Cortex of kidney (tissue), 1 donor: Measurements from ENCODE around the gene ADGRF1.
"Not testable (repeated sequence)": the region's sequence is repeated elsewhere in the genome, so short reads cannot be mapped to it uniquely, and the experiment has no call there.

Experiments
- DNase-seq: peaks from one replicate; lab custom pipeline; 2025; lab: John Stamatoyannopoulos, UW

The ADGRF1 gene

GRCh38 chr6:47042275-47042791 is at the start of gene ADGRF1:
Gene ADGRF1, minus strand, starts transcription at chr6:47042332. Its CDS starts 13,271 bp downstream, at chr6:47029061.
- no peak for DNase-seq

DNA sequence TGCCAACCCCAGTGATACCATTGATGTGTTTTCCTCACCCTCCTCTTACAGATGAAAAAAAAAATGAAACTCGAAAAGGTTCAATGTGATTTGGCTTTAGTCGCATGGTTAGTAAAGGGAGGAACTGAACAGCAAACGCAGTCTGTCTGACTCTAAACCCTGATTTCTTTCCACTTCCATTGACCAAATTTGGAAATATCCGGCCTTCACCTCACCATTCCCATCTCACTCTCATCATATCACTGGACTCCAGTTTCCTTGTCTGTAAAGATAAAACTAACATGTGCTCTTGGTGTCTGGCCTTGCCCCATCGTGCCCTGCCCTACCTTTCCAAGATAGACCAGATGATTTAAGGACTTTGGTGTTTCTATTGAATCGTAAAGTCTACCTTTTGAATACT is 48.7 kb upstream of the ADGRF1 start:
- no peak for DNase-seq

- not testable (repeated sequence) for DNase-seq
Measured at GRCh38 chr6:47089473-47089872, 47.3 kb upstream of the ADGRF1 start.

GRCh38 chr6:47086051-47086770 is 44.1 kb upstream of the ADGRF1 start:
- no peak for DNase-seq

DNA sequence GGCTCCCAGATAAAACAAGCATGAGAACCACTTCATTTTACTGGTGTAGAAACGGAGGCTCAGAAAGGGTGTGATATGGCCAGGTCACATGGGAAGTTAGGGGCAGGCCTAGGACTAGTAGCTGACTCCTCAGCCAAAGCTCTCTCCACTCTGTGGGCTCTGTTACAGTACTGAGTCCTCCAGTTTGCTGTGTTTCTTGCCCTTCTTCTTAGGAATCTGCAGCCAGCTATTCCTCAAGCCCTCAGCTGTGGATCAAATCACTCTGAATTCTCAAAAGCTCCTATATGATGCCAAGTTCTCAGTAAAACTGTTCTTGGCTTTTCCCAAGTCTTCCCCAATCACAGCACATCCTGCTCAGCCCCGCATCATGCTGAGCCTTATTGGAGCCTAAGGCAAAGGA is 42.5 kb upstream of the ADGRF1 start:
- no peak for DNase-seq

- no peak for DNase-seq
Measured at GRCh38 chr6:47083586-47084047, 41.5 kb upstream of the ADGRF1 start.

GRCh38 chr6:47080083-47080596 is 38.0 kb upstream of the ADGRF1 start:
- no peak for DNase-seq

GRCh38 chr6:47079638-47080037 is 37.5 kb upstream of the ADGRF1 start:
- DNase-seq, result no peak

DNA sequence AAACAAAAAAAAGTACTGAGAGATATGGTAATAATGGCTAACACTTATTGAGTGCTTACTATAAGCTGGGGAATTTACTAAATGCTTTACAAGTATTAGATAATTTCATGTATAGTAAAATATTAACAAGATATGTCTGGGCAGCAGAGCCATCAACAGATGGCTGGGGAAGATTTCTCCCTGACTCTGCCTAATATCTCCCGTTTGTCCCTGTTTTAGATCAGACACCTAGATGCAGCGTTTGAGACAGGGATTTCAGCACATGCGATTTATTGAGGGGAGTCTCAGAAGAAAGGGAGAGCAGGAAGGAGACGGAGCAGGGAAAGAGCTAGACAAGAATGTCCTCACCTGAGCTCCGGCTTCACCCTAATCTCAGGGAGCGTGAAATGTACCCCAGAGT is 36.9 kb upstream of the ADGRF1 start:
- DNase-seq, result no peak

GRCh38 chr6:47076422-47077344 is 34.6 kb upstream of the ADGRF1 start:
- DNase-seq, result no peak

DNA sequence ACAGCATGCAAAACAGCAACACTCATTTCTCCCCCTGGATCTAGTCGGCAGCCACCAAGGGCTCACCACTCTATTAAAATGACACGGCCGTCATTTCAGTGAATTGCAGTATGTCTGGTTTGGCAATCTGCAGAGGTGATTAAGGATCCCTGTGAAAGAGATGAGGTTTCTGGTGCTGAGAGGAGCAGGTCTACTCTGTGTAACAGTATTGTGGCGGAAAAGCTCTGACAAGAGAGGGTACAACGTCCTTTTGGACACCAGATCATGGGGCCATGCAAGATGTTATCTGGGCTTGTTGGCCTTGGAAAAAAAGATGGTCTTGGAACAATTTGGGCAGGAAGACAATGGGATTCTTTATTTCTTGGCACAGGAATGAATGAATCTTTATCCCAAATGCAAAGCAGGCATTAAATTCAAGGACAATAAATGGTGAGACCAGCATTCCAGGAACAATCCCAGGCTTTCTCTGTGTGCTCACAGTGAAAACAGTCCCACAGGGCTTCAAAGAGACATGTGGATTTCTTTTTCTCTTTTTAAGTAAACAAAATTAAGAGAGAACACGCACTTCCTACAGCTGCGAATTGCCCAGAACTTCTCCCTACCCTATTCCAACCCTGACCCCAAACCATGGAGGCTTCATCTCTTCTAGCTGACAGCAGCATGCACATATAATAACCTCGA is 33.7 kb upstream of the ADGRF1 start:
- no peak for DNase-seq

DNA sequence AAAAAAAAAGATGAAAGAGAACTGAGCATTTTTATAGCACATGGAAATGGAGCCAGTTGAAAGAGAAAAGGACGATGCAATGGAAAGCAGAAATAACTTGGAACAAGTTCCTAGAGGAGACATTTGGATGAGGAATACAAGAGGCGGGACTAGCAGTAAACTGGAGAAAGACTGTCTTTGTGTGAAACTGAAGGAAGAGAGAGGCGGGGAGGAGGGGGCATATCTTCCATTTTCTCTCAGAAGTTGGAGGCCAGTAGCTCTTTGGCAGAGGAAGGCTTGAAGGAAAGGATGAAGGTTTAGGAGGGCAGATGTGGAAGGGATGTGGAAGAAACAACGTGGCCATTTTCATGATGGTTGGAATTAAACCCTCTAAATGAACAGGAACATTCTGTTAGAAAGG is 33.0 kb upstream of the ADGRF1 start:
- DNase-seq, result no peak

- DNase-seq, result no peak
Measured at GRCh38 chr6:47073125-47074110, 31.3 kb upstream of the ADGRF1 start.

DNA sequence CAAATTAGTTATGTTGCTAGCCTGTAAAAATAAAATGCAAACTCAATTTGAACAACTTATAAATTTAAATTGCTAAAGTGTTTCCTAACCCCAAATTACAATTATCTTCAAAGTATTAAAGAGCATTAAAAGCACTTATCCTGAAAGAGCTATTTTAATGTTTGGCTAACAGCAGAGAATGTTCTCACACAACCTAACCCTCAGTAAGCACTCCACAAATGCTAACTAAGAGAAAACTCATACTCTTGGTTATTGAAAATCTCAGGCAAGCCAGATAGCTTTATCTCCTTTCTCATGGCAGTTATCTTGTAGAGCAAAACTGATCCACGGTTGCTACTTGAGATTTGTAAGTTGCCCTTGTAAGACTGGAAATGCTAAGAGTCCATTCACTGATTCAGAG is 30.5 kb upstream of the ADGRF1 start:
- no peak for DNase-seq

- DNase-seq, result no peak
Measured at GRCh38 chr6:47071681-47072080, 29.5 kb upstream of the ADGRF1 start.

DNA sequence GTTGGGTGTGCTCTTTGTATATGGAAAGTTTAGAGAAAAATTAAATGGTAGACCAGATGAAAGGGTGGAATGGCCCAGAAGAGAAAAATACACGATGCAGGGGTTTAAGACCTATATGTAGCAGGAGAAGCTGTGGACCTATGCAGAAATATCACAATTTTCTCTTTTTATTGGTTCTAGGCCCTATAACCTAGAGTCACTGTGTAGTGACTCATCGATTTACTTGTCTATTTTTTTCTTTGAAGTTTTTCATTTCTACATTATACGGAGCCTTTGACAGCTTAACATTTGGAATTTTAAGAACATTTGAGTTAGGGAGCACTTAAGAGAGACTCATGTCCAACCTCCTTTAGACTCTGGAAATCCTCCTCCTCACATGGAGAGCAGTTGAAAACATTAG is 28.3 kb upstream of the ADGRF1 start:
- DNase-seq, result no peak

DNA sequence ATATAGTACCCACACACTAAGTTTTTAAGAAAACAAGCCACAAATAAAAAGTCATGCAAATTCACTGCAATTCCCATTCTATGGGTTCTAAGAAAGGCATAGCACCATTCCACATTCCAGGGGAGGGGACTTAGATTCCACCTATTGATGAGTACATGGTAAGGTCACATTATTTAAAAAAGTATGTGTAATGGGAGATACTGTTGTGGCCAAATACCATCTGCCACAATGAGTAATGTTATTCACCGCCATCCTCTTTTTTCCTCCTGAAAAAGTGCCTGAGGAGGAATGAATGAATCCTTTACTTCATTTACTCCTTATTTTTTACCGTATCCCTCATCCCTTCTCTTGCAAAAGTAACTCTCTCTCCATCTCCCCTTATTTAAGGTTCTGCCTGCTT is 27.0 kb upstream of the ADGRF1 start:
- no peak for DNase-seq

GRCh38 chr6:47066418-47066817 is 24.3 kb upstream of the ADGRF1 start:
- no peak for DNase-seq

GRCh38 chr6:47064274-47064673 is 22.1 kb upstream of the ADGRF1 start:
- DNase-seq, result no peak

GRCh38 chr6:47062346-47062745 is 20.2 kb upstream of the ADGRF1 start:
- DNase-seq, result no peak
